GM12874 (cell line): Measurements from ENCODE around the gene COBL.

Source experiments
- TF ChIP-seq, protein P1 (sequence below): IDR thresholded peaks from 2 replicates; pipeline ENCODE4 v1.5.1; 2011; ENCODE audit warnings: low read depth, mild to moderate bottlenecking, control low read depth, low read length, moderate library complexity; ENCODE audit not compliant: insufficient read depth

Gene COBL

DNA sequence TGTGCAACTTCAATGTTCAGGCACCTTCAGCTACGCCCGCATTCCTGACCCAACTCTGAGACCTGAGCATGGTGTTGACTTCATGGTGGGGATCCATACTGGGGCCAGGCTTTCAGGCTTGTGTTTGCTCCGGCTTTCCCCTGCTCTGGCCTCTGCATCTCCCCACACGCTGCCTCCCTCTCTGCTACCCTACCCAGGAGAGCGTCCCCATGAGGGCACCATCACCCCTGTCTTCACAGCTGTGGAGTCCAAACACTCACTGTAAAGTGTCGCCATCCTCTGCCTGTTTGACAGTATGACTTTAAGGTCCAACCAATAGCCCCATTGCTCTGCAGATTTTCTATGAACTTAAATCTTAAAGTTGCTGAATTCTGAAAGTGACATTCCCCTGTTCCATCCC is 334.9 kb downstream of the COBL start:
- TF ChIP-seq, protein P1, sequence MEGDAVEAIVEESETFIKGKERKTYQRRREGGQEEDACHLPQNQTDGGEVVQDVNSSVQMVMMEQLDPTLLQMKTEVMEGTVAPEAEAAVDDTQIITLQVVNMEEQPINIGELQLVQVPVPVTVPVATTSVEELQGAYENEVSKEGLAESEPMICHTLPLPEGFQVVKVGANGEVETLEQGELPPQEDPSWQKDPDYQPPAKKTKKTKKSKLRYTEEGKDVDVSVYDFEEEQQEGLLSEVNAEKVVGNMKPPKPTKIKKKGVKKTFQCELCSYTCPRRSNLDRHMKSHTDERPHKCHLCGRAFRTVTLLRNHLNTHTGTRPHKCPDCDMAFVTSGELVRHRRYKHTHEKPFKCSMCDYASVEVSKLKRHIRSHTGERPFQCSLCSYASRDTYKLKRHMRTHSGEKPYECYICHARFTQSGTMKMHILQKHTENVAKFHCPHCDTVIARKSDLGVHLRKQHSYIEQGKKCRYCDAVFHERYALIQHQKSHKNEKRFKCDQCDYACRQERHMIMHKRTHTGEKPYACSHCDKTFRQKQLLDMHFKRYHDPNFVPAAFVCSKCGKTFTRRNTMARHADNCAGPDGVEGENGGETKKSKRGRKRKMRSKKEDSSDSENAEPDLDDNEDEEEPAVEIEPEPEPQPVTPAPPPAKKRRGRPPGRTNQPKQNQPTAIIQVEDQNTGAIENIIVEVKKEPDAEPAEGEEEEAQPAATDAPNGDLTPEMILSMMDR, result no peak

DNA sequence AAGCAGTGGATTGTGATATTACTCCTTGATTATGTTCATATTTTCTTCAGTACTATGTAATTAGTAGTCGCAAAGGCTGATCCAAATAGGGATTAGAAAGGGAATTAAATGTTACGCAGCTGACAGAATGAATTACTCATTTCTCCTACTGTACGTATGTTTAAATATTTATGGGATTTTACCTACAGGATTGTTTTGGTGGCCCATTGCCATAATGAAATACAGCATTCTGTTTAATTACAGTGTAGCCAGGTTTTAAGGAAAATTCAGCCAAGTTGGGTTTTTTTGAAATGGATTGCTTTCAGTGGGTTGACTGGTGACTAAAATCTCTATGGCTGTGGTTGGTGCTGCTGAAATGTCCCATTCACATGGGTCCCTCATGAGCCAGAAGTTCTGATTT is 336.2 kb downstream of the COBL start:
- TF ChIP-seq, protein P1, result no peak

DNA sequence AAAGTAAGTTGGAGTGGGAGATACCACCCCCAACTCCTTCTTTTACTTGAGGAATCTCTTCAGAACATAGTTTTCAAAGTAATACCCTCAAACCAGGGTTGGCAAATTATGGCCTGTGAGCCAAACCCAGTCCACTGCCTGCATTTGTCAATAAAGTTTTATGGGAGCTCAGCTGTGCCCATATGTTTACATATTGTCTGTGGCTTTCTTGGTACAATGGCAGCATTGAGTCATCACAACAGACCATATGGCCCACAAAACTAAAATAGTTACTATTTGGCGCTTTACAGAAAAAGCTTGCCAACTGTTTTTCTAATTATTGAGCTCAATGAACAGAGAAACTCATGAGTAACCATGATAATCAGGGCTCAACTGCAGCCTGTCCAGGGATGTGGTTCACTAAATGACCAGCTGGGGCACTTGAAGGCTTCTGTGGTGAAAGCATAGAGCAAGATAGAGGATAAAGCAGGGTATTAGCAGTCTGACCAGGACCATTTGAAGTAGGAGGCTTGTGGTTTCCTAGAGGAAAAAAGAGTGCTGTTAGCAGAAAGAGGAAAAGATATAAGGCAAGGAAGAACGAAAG is 337.9 kb downstream of the COBL start:
- TF ChIP-seq, protein P1, result no peak

DNA sequence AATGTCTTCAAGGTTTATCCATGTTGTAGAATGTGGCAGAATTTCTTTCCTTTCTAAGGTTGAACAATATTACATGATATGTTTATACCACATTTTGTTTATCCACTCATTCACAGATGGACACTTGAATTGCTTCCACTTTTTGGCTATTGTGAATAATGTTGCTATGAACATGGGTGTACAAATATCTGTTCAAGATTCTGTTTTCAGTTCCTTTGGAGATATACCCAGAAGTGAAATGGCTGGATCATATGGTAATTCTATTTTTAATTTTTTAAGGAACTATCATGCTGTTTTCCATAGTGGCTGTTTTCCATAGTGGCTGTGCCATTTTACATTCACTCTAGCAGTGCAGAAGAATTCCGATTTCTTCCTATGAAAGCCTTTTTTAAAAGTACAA is 339.2 kb downstream of the COBL start:
- TF ChIP-seq, protein P1, result no peak

DNA sequence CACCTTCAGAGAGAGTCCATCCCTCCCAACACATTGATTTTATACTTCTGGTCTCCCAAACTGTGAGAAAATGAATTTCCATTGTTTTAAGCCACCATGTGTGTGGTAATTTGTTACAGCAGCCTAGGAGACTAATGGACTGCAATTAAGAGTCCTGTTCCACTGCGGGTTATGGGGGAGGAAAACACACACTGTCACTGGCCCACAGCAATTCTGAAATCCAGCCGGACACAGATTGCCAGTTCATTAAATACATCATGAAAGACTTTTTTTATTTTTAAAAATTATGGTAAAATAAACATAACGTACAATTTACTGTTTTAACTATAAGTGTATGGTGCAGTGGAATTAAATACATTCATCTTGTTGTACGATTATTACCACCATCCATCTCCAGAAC is 340.5 kb downstream of the COBL start:
- TF ChIP-seq, protein P1, result no peak

DNA sequence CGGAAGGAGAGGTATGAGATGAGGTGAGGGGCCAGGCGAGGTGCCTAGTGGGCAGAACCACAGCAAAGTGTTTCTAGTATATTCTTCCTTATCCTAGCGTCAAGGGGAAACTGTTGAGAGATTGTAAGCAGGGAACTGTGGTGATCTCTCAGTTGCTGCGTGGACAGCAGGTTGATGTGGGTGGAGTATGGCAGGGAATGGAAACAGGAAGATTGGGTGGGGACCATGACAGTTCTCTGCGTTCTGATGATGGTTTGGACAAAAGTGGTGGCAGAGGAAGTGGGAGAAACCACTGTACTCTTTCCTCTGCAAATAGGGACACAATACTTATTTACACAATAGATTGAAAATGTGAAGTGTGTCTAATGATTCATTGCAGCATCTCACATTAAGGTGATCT is 342.4 kb downstream of the COBL start:
- TF ChIP-seq, protein P1, result no peak

DNA sequence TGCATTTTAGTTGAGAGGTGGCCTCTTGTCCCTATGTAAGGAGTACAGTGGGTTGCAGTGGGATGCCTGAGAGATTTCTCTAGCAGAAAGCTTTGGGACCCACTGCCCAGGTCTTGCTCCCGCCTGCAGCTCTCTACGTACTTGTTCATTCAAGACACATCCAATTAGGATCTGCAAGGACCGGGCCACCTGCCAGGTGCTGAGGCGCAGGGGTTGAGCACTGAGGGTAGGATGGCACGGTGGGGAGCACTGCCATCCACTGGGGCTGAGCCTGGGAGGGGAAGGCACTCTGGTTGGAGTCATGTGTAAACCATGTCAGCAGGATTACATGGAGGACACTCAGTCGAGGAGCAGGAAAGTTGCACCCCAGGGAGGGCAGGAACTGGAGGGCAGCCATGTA is 342.8 kb downstream of the COBL start:
- TF ChIP-seq, protein P1, result no peak
